Activated CD8-positive, alpha-beta memory T cell treated with anti-CD3 and anti-CD28 coated beads for 48 hours (primary cell): ENCODE measurements around the gene DPYSL4.

Source experiments
- DNase-seq, 3 experiments: peaks; one replicate each; pipeline ENCODE4 v3.0.0-alpha.2; 2020; ENCODE audit warnings: low read depth in 2 of 3, low spot score in 2 of 3

The DPYSL4 gene

DNA sequence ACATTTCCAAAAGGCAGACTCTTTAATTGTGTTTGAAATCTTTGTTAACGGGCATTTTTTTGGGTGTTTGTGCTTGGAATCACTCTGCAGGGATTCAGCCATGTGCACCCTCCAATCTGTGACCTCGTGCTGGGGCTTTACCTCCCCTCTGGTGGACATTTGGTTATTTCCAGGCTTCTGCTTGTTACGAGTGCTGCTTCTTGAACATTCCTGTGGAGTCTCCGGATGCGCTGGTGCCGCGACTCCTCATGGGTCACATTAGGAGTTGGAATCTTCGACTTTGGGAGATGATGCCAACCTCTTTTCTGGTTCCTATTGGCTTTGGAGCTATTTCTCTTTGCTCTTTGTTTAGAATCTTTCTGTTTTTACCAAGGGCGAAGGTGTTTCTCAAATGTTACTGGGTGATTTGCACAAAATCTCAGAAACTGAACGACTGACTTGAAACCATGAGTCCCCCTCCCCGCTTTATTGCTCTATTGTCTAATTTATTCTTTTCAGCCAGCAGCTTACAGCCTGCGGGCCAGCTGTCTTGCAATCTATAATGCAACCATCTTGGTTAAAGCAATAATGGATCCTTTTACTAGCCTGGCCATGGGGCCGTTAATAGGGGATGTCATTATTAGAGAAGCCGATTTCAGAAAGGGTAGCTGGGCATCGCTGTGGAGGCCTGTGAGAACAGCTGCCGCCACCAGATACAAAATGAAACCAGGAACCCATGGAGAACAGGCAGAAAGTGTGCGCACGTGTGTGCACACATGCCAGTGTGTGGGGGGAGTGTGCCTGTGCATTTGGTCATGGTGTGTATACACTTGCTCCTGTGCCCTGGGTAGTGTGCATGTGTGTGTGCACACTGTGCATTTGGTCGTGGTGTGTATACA is 9.9 kb upstream of the DPYSL4 start:
- no peak for DNase-seq

DNA sequence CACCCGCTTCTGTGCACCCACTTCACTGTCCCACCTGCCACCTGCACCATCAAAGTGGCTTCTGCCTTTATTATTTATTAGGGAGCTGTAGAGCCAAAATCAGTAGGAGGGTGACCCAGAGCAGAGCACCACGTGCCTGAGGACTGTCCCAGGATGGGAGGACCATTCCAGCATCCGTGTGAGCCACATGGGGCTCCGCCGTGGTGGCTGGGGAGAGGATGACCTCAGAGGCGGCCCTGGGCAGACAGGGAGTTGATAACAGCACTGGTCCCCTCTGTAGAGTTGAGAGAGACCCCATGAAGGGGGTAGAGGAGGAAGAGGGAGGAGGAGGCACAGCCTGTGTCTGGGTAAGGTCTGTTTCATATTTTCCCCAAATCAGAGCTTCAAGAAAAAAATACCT is 8.7 kb upstream of the DPYSL4 start:
- no peak for DNase-seq

DNA sequence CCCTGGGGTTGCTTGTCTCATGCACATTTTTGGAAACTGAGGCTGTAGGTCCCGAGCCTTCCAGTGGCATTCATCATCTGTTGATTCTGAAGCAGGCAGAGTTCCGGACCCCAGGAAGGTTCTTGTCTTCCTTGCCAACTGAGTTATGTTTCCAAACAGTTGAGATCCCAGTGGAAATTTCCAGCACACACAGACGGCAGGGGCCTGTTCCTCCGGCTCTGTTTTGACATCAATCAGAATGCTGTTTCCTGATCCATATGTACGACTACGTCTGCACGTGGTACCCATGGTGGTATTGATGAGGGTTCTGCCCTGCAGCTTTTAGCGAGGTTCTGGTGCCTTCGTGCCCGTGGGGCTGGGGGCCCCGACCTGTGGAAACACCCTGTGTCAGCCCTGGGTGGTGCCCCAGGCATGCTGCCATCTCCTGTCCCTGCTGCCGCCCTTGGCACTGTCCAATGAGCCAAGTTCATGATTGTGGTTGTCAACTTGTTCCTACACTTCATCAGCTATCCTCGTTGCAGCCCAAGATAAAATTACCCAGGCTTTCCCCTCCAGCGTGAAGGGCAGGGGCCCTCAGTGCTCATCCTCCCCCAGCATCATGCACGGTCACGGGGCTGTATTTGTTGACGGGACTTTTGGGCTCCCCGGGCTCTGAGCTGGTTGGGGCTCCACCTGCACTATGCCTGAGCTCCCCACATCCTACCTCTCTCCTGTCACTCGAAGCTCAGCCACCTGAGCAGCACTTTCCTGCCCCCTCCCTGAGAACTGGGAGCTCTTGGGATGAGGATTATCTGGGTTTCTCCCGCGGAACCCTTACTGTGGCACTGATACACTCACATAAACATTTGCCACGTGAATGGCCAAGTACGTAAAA is 7.8 kb upstream of the DPYSL4 start:
- no peak for DNase-seq

DNA sequence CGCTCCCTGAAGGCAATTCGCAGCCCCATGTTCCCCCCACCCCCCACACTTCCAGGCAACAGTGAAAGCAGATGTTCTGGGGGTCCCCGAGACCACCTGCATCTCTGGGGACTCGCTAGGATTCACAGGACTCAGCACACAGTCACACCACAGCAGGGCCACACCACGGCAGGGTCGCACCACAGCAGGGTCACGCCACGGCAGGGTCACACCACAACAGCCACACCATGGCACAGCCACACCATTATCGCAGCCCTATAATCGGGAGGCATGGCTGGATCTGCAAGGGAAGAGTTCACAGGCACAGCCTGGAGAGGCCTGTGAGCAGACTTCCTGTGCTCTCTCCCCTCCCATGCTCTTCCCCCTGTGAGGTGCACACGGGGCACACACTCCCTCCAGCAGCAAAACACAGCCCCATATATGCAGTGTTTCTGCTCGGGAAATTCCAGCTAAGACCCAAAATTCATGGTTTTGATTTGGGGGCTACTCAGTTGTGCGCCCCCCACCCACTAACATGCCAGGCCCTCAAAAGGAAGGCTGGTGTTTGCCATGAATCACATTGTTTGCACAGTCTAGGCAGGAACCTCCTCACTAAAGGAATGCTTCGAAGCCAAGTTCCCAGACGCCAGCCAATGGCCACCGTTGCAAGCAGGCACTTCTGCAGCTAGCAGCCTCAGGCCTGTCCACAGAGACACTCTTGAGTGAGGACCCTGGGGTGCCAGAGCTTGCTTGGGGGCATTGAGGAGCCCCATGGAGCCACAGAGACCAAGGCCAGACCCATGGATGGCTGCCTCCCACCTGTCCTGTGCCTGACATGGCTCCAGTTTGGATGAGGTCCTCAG is 7.0 kb upstream of the DPYSL4 start:
- no peak for DNase-seq

DNA sequence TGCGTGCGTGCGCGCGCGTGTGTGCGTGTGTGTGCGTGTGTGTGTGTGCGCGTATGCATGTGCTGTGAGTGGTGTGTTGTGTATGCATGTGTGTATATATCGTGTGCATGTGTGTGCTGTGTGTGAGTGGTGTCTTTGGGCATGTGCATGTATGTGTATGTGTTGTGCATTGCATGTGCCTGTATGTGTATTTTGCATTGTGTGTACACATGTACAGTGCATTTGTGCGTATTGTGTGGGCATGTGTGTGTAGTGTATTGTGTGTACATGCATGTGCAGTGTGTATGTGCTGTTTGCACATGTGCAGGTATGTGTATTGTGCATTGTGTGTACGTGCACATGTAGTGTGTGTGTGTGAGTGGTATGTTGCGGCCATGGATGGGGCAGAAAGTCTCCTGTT is 6.0 kb upstream of the DPYSL4 start:
- DNase-seq: no peak

DNA sequence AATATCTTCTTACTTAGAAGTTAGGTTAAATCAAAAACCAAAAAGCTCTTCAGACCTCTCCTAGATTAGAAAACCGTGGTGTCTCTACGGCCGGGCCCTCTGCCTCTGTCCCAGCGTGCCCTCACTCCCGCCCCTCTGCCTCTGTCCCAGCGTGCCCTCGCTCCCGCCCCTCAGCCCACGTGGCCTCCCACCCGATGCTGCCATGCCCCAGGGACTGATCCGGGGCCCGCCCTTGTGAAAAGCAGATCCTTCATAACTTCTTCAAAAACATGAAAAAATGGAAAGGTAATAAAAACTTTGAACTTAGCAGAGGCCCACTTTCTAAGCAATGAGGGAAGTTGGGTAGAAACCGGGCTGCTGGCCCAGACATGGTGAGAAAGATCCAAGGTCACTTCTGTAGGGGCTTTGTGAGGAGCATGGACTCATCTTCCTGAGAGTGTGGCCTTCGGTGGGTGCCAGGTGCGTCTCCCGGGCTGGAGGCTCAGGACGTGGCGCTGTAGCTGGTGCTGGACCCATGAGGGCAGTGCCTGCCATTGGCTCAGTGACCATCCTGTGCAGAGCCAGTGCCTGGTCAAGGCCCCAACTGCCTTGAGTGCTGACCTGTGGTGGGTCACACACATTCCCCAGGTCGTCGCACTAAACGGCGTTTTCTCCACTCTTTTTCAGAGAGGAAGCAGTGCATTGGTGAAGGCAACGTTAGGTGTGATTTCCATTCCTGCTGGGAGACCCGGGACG is 4.9 kb upstream of the DPYSL4 start:
- DNase-seq: no peak

DNA sequence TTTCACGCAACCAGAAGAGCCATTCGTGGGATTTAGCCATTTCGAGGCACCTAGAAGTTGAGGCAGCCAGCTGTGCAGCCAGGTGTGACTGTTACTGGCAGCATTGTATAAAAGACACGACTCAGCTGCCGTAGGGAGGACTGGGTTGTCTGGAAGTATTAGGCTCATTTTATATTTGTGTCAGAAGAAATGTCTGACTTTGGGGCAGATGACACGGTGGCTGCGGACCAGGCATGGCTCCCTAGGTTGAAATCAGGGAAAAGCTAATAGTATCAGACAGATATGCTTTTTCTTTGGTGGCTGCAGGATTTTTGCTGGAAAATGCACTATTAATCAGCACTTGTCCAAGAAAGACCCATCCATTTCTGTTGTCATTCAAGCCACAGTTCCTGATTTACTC is 4.2 kb upstream of the DPYSL4 start:
- no peak for DNase-seq

DNA sequence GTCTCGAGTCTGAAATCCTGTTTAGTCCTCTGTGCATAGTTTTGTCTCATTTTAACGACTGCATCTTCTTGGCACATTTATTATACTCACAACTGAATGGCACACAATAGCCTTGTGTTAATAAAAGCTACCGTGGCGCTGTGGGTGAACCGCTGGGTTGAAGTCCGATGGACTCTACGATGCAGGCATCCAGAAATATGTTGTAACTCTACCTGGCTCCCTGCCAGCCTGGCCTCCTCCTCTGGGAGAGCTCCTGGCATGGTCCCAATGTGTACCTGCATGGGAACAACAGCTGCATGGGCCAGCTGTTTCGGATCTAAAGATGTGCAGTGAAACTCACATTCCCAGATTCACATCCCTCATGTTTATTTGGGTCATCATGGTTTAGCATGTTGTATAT is 3.7 kb upstream of the DPYSL4 start:
- no peak for DNase-seq

DNA sequence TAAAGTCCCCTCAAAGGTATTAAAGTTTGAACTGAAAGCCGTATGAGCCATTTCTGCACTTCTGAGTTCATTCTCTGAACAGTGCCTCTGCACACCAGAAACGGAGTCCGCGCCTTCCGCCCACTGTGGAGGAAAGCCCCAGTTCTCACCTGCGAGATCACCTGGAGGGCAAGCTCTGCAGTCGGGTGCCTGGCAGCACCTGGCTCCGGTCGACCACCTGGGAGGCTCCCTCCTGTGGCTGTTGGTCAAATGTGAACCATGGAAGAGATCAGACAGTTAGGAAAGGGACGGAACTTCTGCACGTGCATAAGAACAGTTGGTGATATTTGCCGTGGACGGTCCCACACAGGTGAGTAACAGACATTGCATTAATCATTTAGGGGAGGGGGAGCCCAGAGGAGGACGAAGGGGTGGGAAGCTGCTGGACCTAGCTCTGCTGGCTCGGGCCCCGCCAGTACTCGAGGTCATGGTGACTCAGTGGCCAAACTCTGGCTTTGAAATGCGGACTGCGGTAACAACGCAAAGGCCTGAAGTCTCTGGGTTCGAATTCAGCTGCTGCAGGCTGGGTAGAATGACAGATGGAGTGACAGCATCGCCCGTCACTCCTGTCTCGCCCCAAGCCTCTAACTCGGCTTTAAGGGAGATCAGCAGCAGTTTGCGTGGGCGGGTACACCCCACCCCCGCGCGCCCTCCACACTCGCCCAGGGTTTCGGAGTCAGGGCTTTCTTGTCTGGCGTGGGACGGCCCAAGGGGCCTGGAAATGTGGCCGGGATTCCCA is 1.7 kb upstream of the DPYSL4 start:
- no peak for DNase-seq

DNA sequence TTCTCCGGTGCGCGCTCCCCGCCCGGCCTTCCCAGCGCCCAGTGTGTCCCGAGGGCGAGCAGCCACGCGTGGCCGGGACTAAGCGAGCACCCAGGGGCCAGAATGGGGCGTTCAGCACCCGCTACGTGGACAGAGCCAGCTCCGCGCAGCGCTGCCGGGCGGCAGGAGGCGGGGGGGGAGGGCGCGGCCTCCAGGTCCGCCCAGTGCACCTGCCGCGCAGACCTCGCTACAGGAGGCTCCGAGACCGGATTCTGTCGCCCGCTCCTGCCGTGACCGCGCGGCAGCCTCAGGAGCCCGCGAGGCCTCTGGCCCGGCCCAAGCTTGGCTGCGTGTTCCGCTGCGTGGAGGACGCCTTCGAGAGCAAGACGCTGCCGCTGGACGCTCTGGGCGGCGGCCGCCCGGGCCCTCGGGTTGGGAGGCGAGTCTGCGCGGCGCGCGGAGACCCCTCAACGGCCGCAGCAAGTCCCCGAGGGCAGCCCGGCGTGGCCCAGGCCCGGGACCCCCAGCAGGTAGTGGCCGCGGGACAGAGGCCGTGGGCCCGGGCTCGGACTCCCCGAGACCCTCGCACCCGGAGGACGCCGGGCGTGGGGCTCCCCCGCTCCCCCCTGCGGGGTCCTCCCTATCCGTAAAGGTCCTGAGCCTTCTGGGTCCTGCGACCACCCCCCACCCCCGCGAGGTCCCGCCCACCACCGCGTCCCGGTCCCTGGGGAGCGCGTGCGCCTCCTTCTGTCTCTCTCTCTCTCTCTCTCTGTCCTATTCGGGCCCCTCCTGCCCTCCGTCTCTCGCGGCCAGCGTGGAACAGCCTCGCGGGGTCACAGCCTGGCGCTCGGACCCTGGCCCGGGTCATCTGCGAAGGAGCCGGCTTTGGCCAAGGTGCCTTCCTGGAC is 904 bp upstream of the DPYSL4 start:
- DNase-seq: no peak

DNA sequence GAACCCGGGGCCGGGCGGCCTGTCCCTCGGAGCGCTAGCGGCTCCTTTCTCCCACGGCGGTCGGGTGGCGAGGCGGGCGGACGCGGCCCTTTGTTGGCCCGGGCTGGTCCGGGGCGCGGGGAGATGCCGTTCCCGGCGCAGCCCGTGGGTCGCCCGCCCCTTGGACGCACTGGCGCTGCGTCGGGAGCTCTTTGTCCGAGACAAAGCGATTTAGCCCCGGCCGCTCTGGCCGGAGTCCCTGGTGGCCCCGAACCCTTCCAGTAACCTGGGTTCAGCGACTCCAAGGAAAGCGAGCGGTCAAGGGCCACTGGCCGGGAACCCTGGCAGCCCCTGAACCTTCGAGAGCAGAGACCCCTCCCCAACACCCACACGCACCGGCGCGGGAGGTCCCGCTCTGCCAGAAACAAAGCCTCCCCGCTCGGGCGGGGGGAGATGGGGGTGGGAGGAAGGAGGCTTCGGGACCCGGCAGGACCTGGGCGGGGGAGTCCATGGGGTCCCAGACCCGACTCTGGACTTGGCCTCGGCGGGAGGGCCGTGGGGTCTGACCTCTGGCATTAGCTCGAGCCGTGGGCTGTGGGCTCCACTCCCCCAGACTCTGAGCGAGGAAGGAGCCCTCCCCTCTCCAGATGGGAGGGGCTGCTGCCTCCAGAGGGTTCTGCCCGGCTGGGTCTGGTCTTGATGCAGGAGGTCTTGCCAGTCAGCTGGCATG is 836 bp downstream of the DPYSL4 start:
- no peak for DNase-seq

DNA sequence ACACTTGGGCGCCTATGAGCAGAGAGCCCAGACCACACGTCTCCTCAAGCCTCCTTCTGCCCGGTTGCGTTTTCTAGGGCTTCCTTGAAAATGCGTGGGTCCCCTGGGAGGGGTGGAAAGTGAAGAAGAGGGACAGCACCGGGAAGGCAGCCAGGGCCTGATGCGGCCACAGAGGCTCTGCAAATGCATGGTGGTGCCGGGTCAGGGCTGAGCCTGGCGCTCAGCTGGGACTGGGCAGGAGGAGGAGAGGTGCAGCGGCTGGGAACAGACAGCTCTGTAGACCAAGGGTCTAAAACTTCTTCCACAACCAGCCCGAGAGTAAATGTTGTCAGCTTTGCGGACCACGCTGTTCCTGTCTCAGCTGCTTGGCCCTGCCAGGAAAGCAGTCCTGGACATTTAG is 1.6 kb downstream of the DPYSL4 start:
- no peak for DNase-seq

DNA sequence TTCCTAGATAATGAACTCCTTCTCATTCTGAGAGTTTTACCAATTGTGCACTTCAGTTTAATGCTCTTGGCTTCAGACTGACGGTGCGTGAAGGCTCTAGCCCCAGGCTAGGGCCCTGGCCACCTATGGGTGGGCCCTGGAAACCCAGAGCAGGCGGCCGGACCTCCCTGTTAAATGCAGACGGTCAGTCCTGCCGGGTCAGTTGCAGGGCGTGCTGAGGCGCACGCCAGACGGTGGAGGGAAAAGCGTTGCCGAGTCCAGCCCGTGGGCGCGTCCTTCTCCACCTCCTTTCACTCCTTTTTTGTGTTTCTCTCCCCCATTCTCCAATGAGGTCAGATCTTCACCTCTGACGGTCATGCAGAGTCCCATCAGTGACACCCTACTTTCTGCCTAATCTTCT is 2.3 kb downstream of the DPYSL4 start:
- DNase-seq: no peak

DNA sequence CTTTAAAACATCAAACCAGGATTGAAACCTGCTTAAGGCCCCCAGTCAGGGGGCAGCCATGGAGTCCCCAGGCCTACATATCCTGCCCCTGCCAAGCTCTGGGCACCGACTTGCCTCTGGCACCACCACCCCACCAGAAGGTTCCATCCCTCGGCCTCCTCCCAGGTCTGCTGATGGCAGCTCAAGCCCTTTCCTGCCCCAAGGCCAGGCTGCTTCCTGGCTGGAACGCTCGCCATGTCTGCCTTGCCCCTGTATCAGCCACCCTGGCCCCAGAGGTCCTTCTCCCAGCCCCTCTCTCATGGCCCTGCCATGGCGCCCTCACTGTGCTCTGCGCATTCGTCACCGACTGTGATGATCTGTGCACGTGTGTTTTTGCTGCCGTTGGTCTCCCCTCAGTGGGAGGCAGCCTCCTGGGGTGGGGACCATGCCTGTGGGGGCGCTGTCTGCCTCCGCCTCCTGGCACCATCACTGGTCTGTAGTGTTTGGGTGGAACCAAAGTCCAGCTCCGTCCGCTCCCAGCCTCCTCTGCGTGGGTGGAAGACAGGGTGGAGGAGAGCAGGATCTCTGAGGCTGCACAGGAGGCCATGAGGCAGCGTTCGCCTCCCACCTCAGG is 3.2 kb downstream of the DPYSL4 start:
- no peak for DNase-seq

DNA sequence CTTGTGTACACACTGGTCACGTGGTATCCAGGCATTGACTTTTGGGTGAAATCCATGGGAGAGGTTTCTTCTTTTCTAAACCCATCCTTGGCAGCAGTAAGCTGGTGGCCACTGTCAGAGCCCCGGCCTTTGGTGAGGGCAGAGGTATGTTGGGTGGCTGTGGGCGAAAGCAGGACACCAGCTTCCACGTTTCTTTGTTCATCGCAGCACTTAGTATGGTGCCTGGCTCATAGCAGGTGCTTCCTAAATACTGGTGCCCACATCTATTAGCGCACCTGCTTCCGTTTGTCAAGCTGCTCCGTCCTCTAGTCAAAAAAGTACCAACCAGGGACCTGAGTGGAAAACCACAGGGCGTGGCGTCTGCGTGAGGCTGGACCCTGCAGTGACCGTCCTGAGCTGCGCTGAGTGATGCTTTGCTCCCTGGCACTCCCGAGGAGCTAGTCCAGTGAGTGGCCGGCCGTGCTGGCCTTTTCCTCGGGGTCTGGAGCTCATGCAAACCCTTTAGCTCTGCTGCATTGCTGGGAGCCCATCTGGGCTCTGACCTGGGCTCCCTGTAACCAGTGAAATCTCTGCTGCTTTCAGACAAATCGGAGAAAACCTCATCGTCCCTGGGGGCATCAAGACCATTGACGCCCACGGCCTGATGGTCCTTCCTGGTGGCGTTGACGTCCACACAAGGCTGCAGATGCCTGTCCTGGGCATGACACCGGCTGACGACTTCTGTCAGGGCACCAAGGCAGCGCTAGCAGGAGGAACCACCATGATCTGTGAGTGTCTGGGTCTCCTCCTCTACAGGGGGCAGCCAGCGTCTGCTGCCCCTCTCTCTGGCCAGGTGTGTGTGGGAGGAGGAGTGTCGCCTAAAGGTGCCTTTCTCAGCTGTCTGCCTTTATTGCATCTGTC is 5.6 kb downstream of the DPYSL4 start:
- DNase-seq: no peak

DNA sequence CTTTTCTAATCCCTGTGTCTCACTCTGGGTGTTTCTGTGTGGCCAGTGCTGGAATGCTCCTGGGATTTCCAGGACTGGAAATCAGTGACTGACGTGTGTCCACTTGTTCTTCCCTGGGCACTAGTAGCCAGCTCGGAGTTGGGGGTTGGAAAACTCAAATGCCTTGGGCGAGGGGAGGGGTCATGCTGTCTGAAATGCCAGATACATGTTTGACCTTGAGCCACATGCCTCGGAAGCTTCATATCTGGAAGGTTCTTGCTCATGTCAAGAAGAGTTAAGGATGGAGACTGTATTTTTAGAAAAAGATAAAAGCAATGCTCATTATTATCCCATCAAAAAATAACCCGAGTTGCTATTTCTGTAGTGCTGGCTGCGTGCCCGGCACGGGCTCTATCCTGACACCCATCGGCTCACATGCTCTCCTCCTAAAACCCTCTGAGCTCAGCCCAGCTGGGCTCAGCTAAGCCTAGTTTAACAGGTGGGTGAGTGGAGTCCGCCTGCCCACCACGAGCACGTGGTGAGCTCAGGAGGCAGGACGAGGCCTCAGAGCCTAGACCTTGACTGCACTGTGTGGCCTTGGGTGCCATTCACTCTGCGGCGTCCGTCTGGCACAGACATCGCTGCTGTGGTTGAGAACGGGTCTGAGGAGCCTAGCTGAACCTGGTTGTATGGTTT is 6.4 kb downstream of the DPYSL4 start:
- DNase-seq: no peak
